IPS DF 6.9 (cell line): ENCODE results near the gene CCDC57.

Experiments used
- DNase-seq: peaks from one replicate; pipeline ENCODE4 v3.0.0-alpha.2; 2013; ENCODE audit warnings: low read depth, low spot score
- H3K27ac ChIP-seq: one replicate; pipeline ENCODE4 v1.5.1; 2013; ENCODE audit warnings: low read length, control low read depth
- H3K27me3 ChIP-seq: 2 replicates; pipeline ENCODE4 v1.6.1; 2013; ENCODE audit warnings: mild to moderate bottlenecking, low read length; ENCODE audit not compliant: control insufficient read depth, insufficient read depth
- H3K36me3 ChIP-seq: 2 replicates; pipeline ENCODE4 v1.6.1; 2013; ENCODE audit warnings: low read length; ENCODE audit not compliant: control insufficient read depth, insufficient read depth
- H3K4me1 ChIP-seq: 2 replicates; pipeline ENCODE4 v1.6.1; 2013; ENCODE audit warnings: low read length; ENCODE audit not compliant: control insufficient read depth, insufficient read depth
- H3K4me3 ChIP-seq: 2 replicates; pipeline ENCODE4 v1.5.1; 2013; ENCODE audit warnings: mild to moderate bottlenecking, low read length
- H3K9me3 ChIP-seq: 2 replicates; pipeline ENCODE4 v1.6.1; 2013; ENCODE audit warnings: low read length, inconsistent platforms; ENCODE audit not compliant: control insufficient read depth, insufficient read depth
- WGBS: extraction: QIAGEN DNeasy Blood & Tissue Kit; methylation state at CpG from one replicate; pipeline ENCODE4 v1.1.7; 2013; ENCODE audit warnings: mixed read lengths, missing lambda C conversion rate; ENCODE audit not compliant: insufficient read length, insufficient coverage; 5-methylcytosine and 5-hydroxymethylcytosine counted together

CCDC57 gene

GRCh38 chr17:82056729-82057621, 155.7 kb downstream of the CCDC57 start:
- no peaks in the 10 kb centered on the region; the same call in 1 of the 2 replicates for H3K4me1 ChIP-seq
- H3K4me3 ChIP-seq, result no peak overlapping the region
- peaks cover 56% of the 10 kb centered on the region for H3K36me3 ChIP-seq
- no CpG with 5 or more reads among the region's 29 CpGs for WGBS
- no peak overlapping the region for H3K27ac ChIP-seq
- DNase-seq, result no peak
- no peaks in the 10 kb centered on the region; the same call in 1 of the 2 replicates for H3K27me3 ChIP-seq
- H3K9me3 ChIP-seq, result no peaks in the 10 kb centered on the region

DNA sequence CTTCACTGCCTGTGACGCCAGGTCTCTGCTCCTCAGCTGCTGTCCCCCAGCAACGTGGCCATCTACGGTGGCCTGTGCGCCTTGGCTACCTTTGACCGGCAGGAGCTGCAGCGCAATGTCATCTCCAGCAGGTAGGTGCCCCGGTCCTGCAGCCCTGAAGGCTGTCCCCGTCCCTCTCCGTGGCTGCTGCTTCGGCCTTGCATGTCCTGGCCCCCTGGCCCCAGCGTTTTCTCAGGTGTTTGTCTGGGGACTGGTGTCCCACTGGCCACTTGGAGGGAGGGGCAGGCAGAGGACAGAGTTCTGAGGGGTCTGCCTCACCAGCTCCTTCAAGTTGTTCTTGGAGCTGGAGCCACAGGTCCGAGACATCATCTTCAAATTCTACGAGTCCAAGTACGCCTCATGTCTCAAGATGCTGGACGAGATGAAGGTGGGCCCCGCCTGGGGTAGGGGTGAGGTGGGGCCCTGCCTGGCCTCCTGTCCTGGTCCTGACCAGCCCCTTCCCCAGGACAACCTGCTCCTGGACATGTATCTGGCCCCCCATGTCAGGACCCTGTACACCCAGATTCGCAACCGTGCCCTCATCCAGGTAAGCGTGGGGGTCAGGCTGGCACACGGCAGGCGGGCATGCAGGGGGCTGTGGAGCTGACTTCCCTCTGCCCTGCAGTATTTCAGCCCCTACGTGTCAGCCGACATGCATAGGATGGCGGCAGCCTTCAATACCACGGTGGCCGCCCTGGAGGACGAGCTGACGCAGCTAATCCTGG, 156.5 kb downstream of the CCDC57 start:
- no CpG with 5 or more reads among the region's 28 CpGs for WGBS
- H3K4me1 ChIP-seq, result no peaks in the 10 kb centered on the region; the same call in 1 of the 2 replicates
- H3K27ac ChIP-seq, result no peak overlapping the region
- no peak for DNase-seq
- no peaks in the 10 kb centered on the region for H3K9me3 ChIP-seq
- H3K36me3 ChIP-seq, result peaks cover 52% of the 10 kb centered on the region
- H3K27me3 ChIP-seq, result no peaks in the 10 kb centered on the region; the same call in 1 of the 2 replicates
- H3K4me3 ChIP-seq, result no peak overlapping the region

- no peak overlapping the region for H3K27ac ChIP-seq
- WGBS, result no CpG with 5 or more reads among the region's 26 CpGs
- no peaks in the 10 kb centered on the region for H3K9me3 ChIP-seq
- no peak for DNase-seq
- H3K4me1 ChIP-seq, result peaks cover 5% of the 10 kb centered on the region; the same call in 1 of the 2 replicates
- H3K36me3 ChIP-seq, result peaks cover 43% of the 10 kb centered on the region
- H3K4me3 ChIP-seq, result no peak overlapping the region
- H3K27me3 ChIP-seq, result no peaks in the 10 kb centered on the region; the same call in 1 of the 2 replicates
Measured at GRCh38 chr17:82055023-82055964, 157.3 kb downstream of the CCDC57 start.

- Histone ChIP-seq H3K9me3 (no peaks in the 10 kb centered on the region), H3K4me3 (no peak overlapping the region), H3K27ac (no peak overlapping the region), H3K27me3 (no peaks in the 10 kb centered on the region; the same call in 1 of the 2 replicates), H3K36me3 (peaks cover 43% of the 10 kb centered on the region), H3K4me1 (peaks cover 5% of the 10 kb centered on the region; the same call in 1 of the 2 replicates)
- WGBS, result no CpG with 5 or more reads among the region's 38 CpGs
- no peak for DNase-seq
Measured at GRCh38 chr17:82054351-82055022, 158.2 kb downstream of the CCDC57 start.

DNA sequence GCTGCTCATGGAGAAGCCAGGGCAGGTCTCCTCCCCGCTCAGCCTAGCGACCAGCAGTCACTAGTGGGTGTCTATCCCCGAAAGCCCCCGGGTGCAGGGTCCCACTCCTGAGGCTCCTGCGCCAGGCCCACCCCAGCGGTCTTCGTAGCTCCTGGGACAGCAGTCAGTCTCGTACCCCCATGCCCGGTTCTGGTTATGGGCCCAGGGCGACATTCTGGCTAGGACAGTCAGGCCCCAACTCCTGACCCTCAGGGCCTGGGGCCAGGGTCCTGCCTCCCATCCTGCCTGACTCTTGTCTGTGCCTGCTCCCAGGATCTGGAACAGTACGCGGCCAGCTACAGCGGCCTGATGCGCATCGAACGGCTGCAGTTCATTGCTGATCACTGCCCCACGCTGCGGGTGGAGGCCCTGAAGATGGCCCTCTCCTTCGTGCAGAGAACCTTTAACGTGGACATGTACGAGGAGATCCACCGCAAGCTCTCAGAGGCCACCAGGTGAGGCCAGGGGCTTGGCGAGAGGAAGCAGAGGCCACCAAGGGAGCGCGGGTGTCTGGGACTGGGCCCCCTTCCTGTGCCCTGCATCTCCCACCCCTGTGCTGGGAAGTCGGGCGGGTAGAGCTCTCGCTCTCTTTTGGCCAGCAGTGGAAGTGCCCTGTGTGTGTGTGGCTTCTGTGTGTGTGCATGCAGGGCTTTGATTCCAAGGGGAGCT, 158.9 kb downstream of the CCDC57 start:
- Histone ChIP-seq H3K9me3 (no peaks in the 10 kb centered on the region), H3K4me3 (no peak overlapping the region), H3K36me3 (peaks cover 44% of the 10 kb centered on the region), H3K4me1 (peaks cover 5% of the 10 kb centered on the region; the same call in 1 of the 2 replicates), H3K27me3 (no peaks in the 10 kb centered on the region; the same call in 1 of the 2 replicates), H3K27ac (no peak overlapping the region)
- DNase-seq, result no peak
- no CpG with 5 or more reads among the region's 28 CpGs for WGBS

- H3K36me3 ChIP-seq, result peaks cover 44% of the 10 kb centered on the region
- H3K9me3 ChIP-seq, result no peaks in the 10 kb centered on the region
- H3K27me3 ChIP-seq, result no peaks in the 10 kb centered on the region; the same call in 1 of the 2 replicates
- peaks cover 5% of the 10 kb centered on the region; the same call in 1 of the 2 replicates for H3K4me1 ChIP-seq
- no peak for DNase-seq
- no peak overlapping the region for H3K27ac ChIP-seq
- WGBS, result no CpG with 5 or more reads among the region's 19 CpGs
- no peak overlapping the region; the same call in 1 of the 2 replicates for H3K4me3 ChIP-seq
Measured at GRCh38 chr17:82053130-82053529, 159.5 kb downstream of the CCDC57 start.

GRCh38 chr17:82052638-82053059, 160.0 kb downstream of the CCDC57 start:
- DNase-seq, result no peak
- H3K36me3 ChIP-seq, result peaks cover 41% of the 10 kb centered on the region
- no peak overlapping the region for H3K27ac ChIP-seq
- no peaks in the 10 kb centered on the region; the same call in 1 of the 2 replicates for H3K27me3 ChIP-seq
- H3K4me3 ChIP-seq, result peak overlapping the region; percentile 75; the same call in 1 of the 2 replicates
- no CpG with 5 or more reads among the region's 19 CpGs for WGBS
- H3K9me3 ChIP-seq, result no peaks in the 10 kb centered on the region
- H3K4me1 ChIP-seq, result peaks cover 5% of the 10 kb centered on the region; the same call in 1 of the 2 replicates

DNA sequence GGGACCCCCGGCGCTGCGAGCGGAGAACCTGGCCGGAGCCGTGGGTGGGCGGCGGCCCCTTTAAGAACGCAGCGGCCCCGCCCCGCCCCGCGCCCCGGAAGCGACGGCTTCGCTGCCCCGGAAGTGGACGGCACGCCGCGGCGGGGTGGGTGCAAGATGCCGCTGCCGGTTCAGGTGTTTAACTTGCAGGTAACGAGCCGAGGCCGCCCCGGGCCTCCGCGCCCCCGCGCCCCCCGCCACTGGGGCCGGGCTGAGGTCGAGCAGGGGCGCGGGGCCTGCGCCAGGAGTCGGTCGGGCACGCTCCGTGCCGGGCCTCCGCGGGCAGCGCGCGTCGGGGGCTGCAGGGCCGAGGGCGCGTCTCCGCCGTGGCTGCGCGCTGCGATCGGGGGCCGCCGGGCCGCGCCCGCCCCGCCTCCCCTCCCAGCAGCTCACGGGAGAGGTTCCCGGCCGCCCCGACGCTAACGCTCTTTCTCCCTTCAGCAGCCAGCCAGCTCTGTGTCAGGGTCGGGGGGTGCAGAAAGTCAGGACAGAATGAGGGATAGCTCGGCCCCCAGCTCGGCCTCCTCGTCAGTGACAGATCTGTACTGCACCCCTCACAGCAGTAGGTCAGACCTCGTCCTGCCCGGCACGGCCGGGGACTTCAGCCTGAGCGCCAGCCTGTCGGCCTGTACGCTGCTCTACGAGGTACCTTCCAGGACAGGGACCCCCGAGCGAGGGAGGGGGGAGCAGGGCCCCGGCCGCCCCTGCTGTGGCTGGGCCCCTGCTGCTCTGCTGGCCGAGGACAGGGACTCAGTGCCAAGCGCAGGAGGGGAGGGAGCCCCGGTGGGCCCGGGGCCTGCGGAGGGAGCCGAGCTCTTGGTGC, 160.6 kb downstream of the CCDC57 start, which contains the start of the genes GPS1 and RFNG:
TSS of gene GPS1 (plus strand) at position 123 of the 862 bp plus-strand sequence. CDS start at position 157, 34 bp downstream.
TSS of gene RFNG (minus strand) at position 36 of the 862 bp plus-strand sequence. CDS start 45 bp downstream, outside the sequence.
- H3K36me3 ChIP-seq, result peaks cover 43% of the 10 kb centered on the region
- WGBS, result no CpG with 5 or more reads among the region's 94 CpGs
- DNase-seq, result no peak
- no peaks in the 10 kb centered on the region; the same call in 1 of the 2 replicates for H3K27me3 ChIP-seq
- peaks cover 5% of the 10 kb centered on the region; the same call in 1 of the 2 replicates for H3K4me1 ChIP-seq
- no peaks in the 10 kb centered on the region for H3K9me3 ChIP-seq
- peak within 1 kb of the TSS; percentile 75 for H3K4me3 ChIP-seq
- no peak within 1 kb of the TSS for H3K27ac ChIP-seq
